K562 (cell line): ENCODE measurements around the gene STARD8. TPM values are rescaled to one million over a fixed set of nuclear protein-coding genes. Genes with fewer than 3 reads are reported as not detected.

Experiments
- ARID1B ChIP-seq: fragments of 450-650 bp; IDR thresholded peaks from 2 replicates; pipeline ENCODE4 v1.6.1; 2016; ENCODE audit warnings: antibody characterized with exemption, mild to moderate bottlenecking, inconsistent platforms
- ARID4B ChIP-seq: sonication (generic); formaldehyde crosslinking; IDR thresholded peaks from 2 replicates; pipeline ENCODE4 v1.8.0; 2022; ENCODE audit warnings: mild to moderate bottlenecking, missing genetic modification reagents
- CBFA2T2 ChIP-seq: fragments of 450-650 bp; conservative IDR thresholded peaks from 2 replicates; pipeline ENCODE4 v1.6.1; 2017; ENCODE audit warnings: mild to moderate bottlenecking
- CBFA2T3 ChIP-seq: fragments of 450-650 bp; IDR thresholded peaks from 2 replicates; pipeline ENCODE4 v1.6.1; 2017
- CTBP1 ChIP-seq: fragments of 450-650 bp; IDR thresholded peaks from 2 replicates; pipeline ENCODE4 v1.6.1; 2016; ENCODE audit warnings: borderline replicate concordance
- CXXC5 ChIP-seq: fragments of 250-450 bp; sonication (Bioruptor Pico); IDR thresholded peaks from 2 replicates; pipeline ENCODE4 v1.8.0; 2022; ENCODE audit warnings: inconsistent platforms, mild to moderate bottlenecking, moderate library complexity
- EP300 ChIP-seq: IDR thresholded peaks from 2 replicates; pipeline ENCODE4 v1.6.1; 2012; ENCODE audit warnings: low read length, improper control_type of control experiment
- EP400 ChIP-seq: fragments of 450-650 bp; IDR thresholded peaks from 2 replicates; pipeline ENCODE4 v1.6.1; 2017; ENCODE audit warnings: antibody characterized with exemption, mild to moderate bottlenecking, moderate library complexity
- ETV1 ChIP-seq: fragments of 450-650 bp; conservative IDR thresholded peaks from 2 replicates; pipeline ENCODE4 v1.6.1; 2016; ENCODE audit warnings: missing genetic modification characterization, control low read depth, low read depth, missing compliant biosample characterization
- EZH2 ChIP-seq: IDR thresholded peaks from 2 replicates; pipeline ENCODE4 v1.6.1; 2012; ENCODE audit warnings: low read depth, mild to moderate bottlenecking, inconsistent platforms, low read length, borderline replicate concordance
- GATA2 ChIP-seq: sonication (generic); formaldehyde crosslinking; IDR thresholded peaks from 2 replicates; pipeline ENCODE4 v1.4.0; 2020; ENCODE audit warnings: mild to moderate bottlenecking, missing genetic modification reagents
- GTF2E2 ChIP-seq: fragments of 200-800 bp; sonication (Bioruptor generic); IDR thresholded peaks from 2 replicates; pipeline ENCODE4 v1.6.1; 2016; ENCODE audit warnings: missing genetic modification characterization, missing compliant biosample characterization
- HDGF ChIP-seq: fragments of 450-650 bp; IDR thresholded peaks from 2 replicates; pipeline ENCODE4 v1.6.1; 2016
- NCOA1 ChIP-seq: fragments of 450-650 bp; IDR thresholded peaks from 2 replicates; pipeline ENCODE4 v1.6.1; 2016; ENCODE audit warnings: low read depth
- NCOR1 ChIP-seq: fragments of 450-650 bp; IDR thresholded peaks from 2 replicates; pipeline ENCODE4 v1.6.1; 2016; ENCODE audit warnings: mild to moderate bottlenecking, moderate library complexity
- NRF1 ChIP-seq, 2 experiments: fragments of 450-650 bp; IDR thresholded peaks in 1 of 2; conservative IDR thresholded peaks in 1 of 2; 2 replicates each; pipeline ENCODE4 v1.6.1; 2014; ENCODE audit warnings: mild to moderate bottlenecking in 2 of 2
- PCBP1 ChIP-seq: fragments of 200-400 bp; formaldehyde crosslinking; IDR thresholded peaks from 2 replicates; pipeline ENCODE4 v1.6.1; 2018; ENCODE audit warnings: mild to moderate bottlenecking, low read depth, low read length; ENCODE audit not compliant: poor library complexity, severe bottlenecking
- PML ChIP-seq: IDR thresholded peaks from 2 replicates; pipeline ENCODE4 v1.6.1; 2012; ENCODE audit warnings: low read length, inconsistent platforms
- POLR2H ChIP-seq: IDR thresholded peaks from 2 replicates; pipeline ENCODE4 v1.6.1; 2016; ENCODE audit warnings: missing genetic modification characterization, low read depth, mild to moderate bottlenecking, control low read depth, missing compliant biosample characterization, moderate library complexity
- SOX6 ChIP-seq: fragments of 450-650 bp; IDR thresholded peaks from 2 replicates; pipeline ENCODE4 v1.6.1; 2014; ENCODE audit warnings: mild to moderate bottlenecking
- TAL1 ChIP-seq: fragments of 450-650 bp; IDR thresholded peaks from 2 replicates; pipeline ENCODE4 v1.6.1; 2016; ENCODE audit warnings: mild to moderate bottlenecking
- TCF3 ChIP-seq: sonication (generic); formaldehyde crosslinking; IDR thresholded peaks from 2 replicates; pipeline ENCODE4 v1.4.0; 2020; ENCODE audit warnings: mild to moderate bottlenecking, missing genetic modification reagents
- ZBTB11 ChIP-seq, 3 experiments: fragments of 200-800 bp in 1 of 3; fragments of 250-450 bp in 1 of 3; fragments of 450-650 bp in 1 of 3; sonication (Bioruptor Pico) in 1 of 3; sonication (Bioruptor generic) in 1 of 3; formaldehyde crosslinking in 1 of 3; IDR thresholded peaks; 2 replicates each; pipeline versions ENCODE4 v1.6.1 to v1.8.0; 2016 to 2022; ENCODE audit warnings: mild to moderate bottlenecking in 2 of 3, missing genetic modification characterization in 2 of 3, missing compliant biosample characterization in 1 of 3, moderate library complexity in 1 of 3
- polyA plus RNA-seq, 8 experiments: library from polyadenylated mRNA; depleted of rRNA in 4 of 8; stranded (reverse) in 5 of 8; unstranded in 3 of 8; fragments of >200 nt; fragmentation: Nextera tagmentation in 2 of 8; fragmentation: Illumina TruSeq in 1 of 8; extraction: Ambion mirVana in 2 of 8; extraction: Trizol in 1 of 8; gene quantifications; 2 replicates each; pipeline versions ENCODE4 v1.2.1 to v1.2.3, GENCODE V29; 2011 to 2014; ENCODE audit warnings: inconsistent platforms in 1 of 8, missing spikeins in 1 of 8
- total RNA-seq, 7 experiments: library from RNA; depleted of rRNA in 6 of 7; stranded (reverse); fragments of >200 nt in 6 of 7; fragmentation: Illumina TruSeq in 2 of 7; extraction: Trizol in 2 of 7; gene quantifications; 2 replicates each; pipeline versions ENCODE4 v1.2.1 to v1.2.3, GENCODE V29; 2011 to 2021; ENCODE audit warnings: low replicate concordance in 1 of 7

The STARD8 gene
- total and polyA plus RNA-seq, 9 of the 15 experiments (the other 6 are each of a cell fraction or from before 2014, with no cell fraction given), result 1.6 to 35.0 (median 15.9) TPM

- TF ChIP-seq ARID4B (CRISPR knock-in tag), result no peak; the same call in 1 of the 2 replicates
- no peak for TF ChIP-seq EZH2
- peak; percentile 72 for TF ChIP-seq ETV1
- 0 out of 2 replicates have a peak, but pooled peaks have one; percentile 22 for TF ChIP-seq SOX6
- no peak for TF ChIP-seq GTF2E2 (tag)
- peak; percentile 20; the same call in 1 of the 2 replicates for TF ChIP-seq CTBP1
- peak; percentile 40; the same call in 1 of the 2 replicates for TF ChIP-seq GATA2 (CRISPR knock-in tag)
- no peak for TF ChIP-seq HDGF
- peak; percentile 22; the same call in 1 of the 2 replicates for TF ChIP-seq EP400
- TF ChIP-seq NRF1 (conservative IDR thresholded peaks at IDR 0.05 in 1 of 2, IDR thresholded peaks at IDR 0.05 in 1 of 2), result peak; percentile 21 to 37; a peak in 2 of 4 replicates
- peak; percentile 56; the same call in 1 of the 2 replicates for TF ChIP-seq NCOA1
- TF ChIP-seq ZBTB11 (CRISPR knock-in tag; IDR thresholded peaks at IDR 0.05), result peak in 1 of 3 experiments; percentile 54; a peak in 1 of 6 replicates
- TF ChIP-seq PCBP1, result no peak
- TF ChIP-seq TAL1, result peak; percentile 64; the same call in 1 of the 2 replicates
- TF ChIP-seq NCOR1, result peak; percentile 76
- TF ChIP-seq ARID1B, result peak; percentile 79
- 0 out of 2 replicates have a peak, but pooled peaks have one; percentile 34 for TF ChIP-seq PML
- TF ChIP-seq CBFA2T2, result peak; percentile 68
- no peak for TF ChIP-seq POLR2H
- peak; percentile 86 for TF ChIP-seq TCF3
- TF ChIP-seq EP300, result peak; percentile 65; the same call in 1 of the 2 replicates
- TF ChIP-seq CBFA2T3, result peak; percentile 84
- peak; percentile 59 for TF ChIP-seq CXXC5 (CRISPR knock-in tag)
Observed at GRCh38 chrX:68697465-68698125, 50.1 kb downstream of the STARD8 start (continued).
